CD8-positive, alpha-beta memory T cell (primary cell): Measurements from ENCODE around the gene SPECC1. TPM values are rescaled to one million over a fixed set of nuclear protein-coding genes. Genes with fewer than 3 reads are reported as not detected.

Source experiments
- CTCF ChIA-PET: fragments of 350-600 bp; sonication (Branson Sonifier 250); formaldehyde crosslinking; loops from one replicate; lab custom pipeline; 2021; ENCODE audit warnings: antibody characterized with exemption; lab: Charles Lee
- POLR2A ChIA-PET: fragments of 350-600 bp; sonication (Branson Sonifier 250); formaldehyde crosslinking; loops from one replicate; lab custom pipeline; 2021; ENCODE audit warnings: antibody characterized with exemption; lab: Charles Lee
- DNase-seq, 5 donors: peaks; one replicate each; pipeline versions ENCODE4 v3.0.0 to v3.0.0-alpha.2; 2020 to 2022; ENCODE audit warnings: mixed read lengths in 1 of 5
- H3K27ac ChIP-seq: one replicate; pipeline ENCODE4 v1.7.0; 2013; ENCODE audit warnings: low read depth, mild to moderate bottlenecking, low read length, moderate library complexity
- H3K27me3 ChIP-seq: 2 replicates; pipeline ENCODE4 v1.7.0; 2013; ENCODE audit warnings: low read length, mild to moderate bottlenecking; ENCODE audit not compliant: insufficient read depth, poor library complexity, severe bottlenecking
- H3K36me3 ChIP-seq: 2 replicates; pipeline ENCODE4 v1.7.0; 2013; ENCODE audit warnings: mild to moderate bottlenecking, low read length, moderate library complexity; ENCODE audit not compliant: insufficient read depth
- H3K4me1 ChIP-seq: 2 replicates; pipeline ENCODE4 v1.7.0; 2013; ENCODE audit warnings: mild to moderate bottlenecking, low read length, moderate library complexity; ENCODE audit not compliant: insufficient read depth
- H3K4me3 ChIP-seq: 2 replicates; pipeline ENCODE4 v1.7.0; 2013; ENCODE audit warnings: mild to moderate bottlenecking, low read length
- H3K9me3 ChIP-seq: 2 replicates; pipeline ENCODE4 v1.7.0; 2013; ENCODE audit warnings: mild to moderate bottlenecking, low read length
- H3K27ac Mint-ChIP-seq, 8 donors: one replicate each; pipeline ENCODE4 v1.8.0; 2020 to 2021; ENCODE audit warnings: mixed read lengths in 8 of 8, mild to moderate bottlenecking in 6 of 8, inconsistent platforms in 3 of 8, moderate library complexity in 3 of 8
- H3K27me3 Mint-ChIP-seq, 2 donors: one replicate each; pipeline ENCODE4 v1.8.0; 2020 to 2021; ENCODE audit warnings: mixed read lengths in 2 of 2, mild to moderate bottlenecking in 1 of 2, moderate library complexity in 1 of 2
- H3K36me3 Mint-ChIP-seq, 3 donors: one replicate each; pipeline ENCODE4 v1.8.0; 2020 to 2021; ENCODE audit warnings: mixed read lengths in 3 of 3, inconsistent platforms in 1 of 3, mild to moderate bottlenecking in 1 of 3
- H3K4me1 Mint-ChIP-seq, 3 donors: one replicate each; pipeline ENCODE4 v1.8.0; 2020 to 2021; ENCODE audit warnings: mixed read lengths in 3 of 3, inconsistent platforms in 1 of 3, mild to moderate bottlenecking in 1 of 3
- H3K4me3 Mint-ChIP-seq, 7 donors: one replicate each; pipeline ENCODE4 v1.8.0; 2020 to 2021; ENCODE audit warnings: mixed read lengths in 7 of 7, mild to moderate bottlenecking in 6 of 7, moderate library complexity in 4 of 7, inconsistent platforms in 2 of 7
- H3K9me3 Mint-ChIP-seq, 5 donors: one replicate each; pipeline ENCODE4 v1.8.0; 2020 to 2022; ENCODE audit warnings: mixed read lengths in 5 of 5, mild to moderate bottlenecking in 3 of 5, moderate library complexity in 2 of 5, inconsistent platforms in 1 of 5
- polyA plus RNA-seq: library from polyadenylated mRNA; unstranded; fragments of 300-500 nt; fragmentation: Illumina TruSeq; gene quantifications from one replicate; pipeline ENCODE4 v1.2.3, GENCODE V29; 2021
- total RNA-seq, 2 experiments: library from RNA; stranded (reverse); gene quantifications; one replicate each; pipeline ENCODE4 v1.2.3, GENCODE V29; 2021

Gene SPECC1
- total and polyA plus RNA-seq, 3 experiments from 2014 or later, result 12.5 to 15.9 (median 13.4) TPM

DNA sequence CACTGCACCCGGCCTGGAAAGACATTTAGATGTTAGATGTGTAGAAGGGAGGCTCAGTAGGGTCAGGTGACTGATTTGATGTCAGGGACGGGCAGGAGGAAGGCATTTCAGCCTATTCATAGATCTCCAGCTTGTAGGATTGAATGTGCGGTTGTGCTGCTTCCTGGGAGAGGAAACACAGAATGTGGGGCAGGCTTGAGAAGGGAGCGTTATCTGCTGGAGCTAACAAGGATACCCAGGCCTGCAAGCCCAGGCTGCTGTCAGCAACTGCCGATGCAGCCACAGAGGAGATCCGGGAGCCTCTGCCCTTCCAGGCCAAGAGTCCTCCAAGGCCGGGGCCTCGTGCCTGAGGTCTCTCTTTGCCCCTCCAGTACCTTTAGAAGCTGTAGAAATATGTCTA lies 205.6 kb downstream of the SPECC1 start:
- no peaks in the 10 kb centered on the region for H3K9me3 ChIP-seq
- Mint-ChIP-seq H3K4me3 (no peak overlapping the region), H3K27ac (no peak overlapping the region), H3K9me3 (peaks cover 0 to 2% (median 0%) of the 10 kb centered on the region in 5 donors), H3K27me3 (no peaks in the 10 kb centered on the region), H3K36me3 (peaks cover 0 to 8% (median 1%) of the 10 kb centered on the region in 3 donors), H3K4me1 (no peaks in the 10 kb centered on the region)
- CTCF ChIA-PET, result no interaction called here
- H3K4me1 ChIP-seq, result no peaks in the 10 kb centered on the region
- H3K27me3 ChIP-seq, result no peaks in the 10 kb centered on the region
- no peak overlapping the region for H3K4me3 ChIP-seq
- H3K36me3 ChIP-seq, result no peaks in the 10 kb centered on the region
- POLR2A ChIA-PET, result no interaction called here
- no peak for DNase-seq
- H3K27ac ChIP-seq, result no peak overlapping the region

DNA sequence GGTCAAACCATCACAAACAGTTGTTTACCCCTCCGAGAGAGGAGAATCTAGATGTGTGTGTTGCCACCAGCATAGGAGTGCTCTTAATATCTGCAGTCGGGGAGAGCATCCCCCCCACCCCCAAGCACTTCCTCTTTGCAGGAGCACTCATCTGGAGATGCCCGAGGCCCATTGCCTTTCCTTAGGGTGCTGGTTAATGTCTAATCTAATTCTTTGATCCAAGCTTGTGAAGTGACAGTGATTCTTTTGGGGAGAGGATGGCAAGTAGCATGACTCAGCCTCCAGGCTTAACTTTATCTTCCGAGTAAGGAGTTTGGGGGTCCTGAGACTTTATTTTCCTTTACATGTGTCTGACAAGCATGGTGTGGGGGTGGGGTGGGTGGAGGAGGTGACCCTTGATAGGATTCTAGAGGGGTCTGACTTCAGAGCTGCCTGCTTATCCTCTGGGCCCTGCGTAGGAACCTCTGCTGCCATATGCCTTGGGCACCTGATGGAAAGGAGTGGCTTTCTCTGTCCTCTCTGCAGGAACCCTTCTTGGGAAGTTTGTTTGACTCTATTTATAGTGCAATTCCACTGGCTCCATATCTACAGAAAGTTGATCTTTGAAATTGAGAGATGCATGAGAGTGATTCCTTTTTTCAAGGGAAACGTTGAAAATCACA lies 207.1 kb downstream of the SPECC1 start:
- H3K4me1 Mint-ChIP-seq, result no peaks in the 10 kb centered on the region
- ChIA-PET POLR2A (no interaction called here), CTCF (interaction anchor here (1.0 kb wide), 1 partner anchor 11 kb away, joined by 3 read pairs; no protein-coding TSS in a partner anchor)
- H3K4me3 Mint-ChIP-seq, result no peak overlapping the region
- Histone ChIP-seq H3K27ac (no peak overlapping the region), H3K27me3 (no peaks in the 10 kb centered on the region), H3K9me3 (no peaks in the 10 kb centered on the region), H3K4me1 (no peaks in the 10 kb centered on the region), H3K36me3 (no peaks in the 10 kb centered on the region), H3K4me3 (no peak overlapping the region)
- H3K27ac Mint-ChIP-seq, result peak overlapping the region in 1 of 8 donors; percentile 9
- DNase-seq, result no peak
- H3K27me3 Mint-ChIP-seq, result no peaks in the 10 kb centered on the region
- peaks cover 0 to 2% (median 0%) of the 10 kb centered on the region in 5 donors for H3K9me3 Mint-ChIP-seq
- H3K36me3 Mint-ChIP-seq, result peaks cover 0 to 8% (median 1%) of the 10 kb centered on the region in 3 donors

DNA sequence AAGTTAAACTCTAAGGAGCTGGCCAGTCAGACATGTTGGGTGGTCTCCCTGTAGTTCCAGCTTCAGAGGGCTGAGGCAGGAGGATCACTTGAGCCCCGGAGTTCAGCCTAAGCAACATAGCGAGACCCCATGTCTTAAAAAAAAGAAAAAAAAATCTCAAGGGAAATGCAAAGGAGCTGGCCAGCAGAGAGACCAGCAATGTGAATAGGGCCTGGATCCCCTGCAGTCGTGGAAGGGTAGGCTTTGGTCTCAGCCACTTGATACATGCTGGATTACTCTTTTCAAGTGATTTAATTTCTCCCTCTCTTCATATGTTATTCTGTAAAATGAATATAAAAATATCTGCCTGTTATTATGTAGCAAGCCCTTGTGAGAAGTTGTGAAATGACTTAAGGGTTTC lies 207.7 kb downstream of the SPECC1 start:
- no peaks in the 10 kb centered on the region for H3K27me3 Mint-ChIP-seq
- no peak overlapping the region for H3K4me3 Mint-ChIP-seq
- no peaks in the 10 kb centered on the region for H3K27me3 ChIP-seq
- H3K9me3 ChIP-seq, result no peaks in the 10 kb centered on the region
- ChIA-PET CTCF (interaction anchor here (0.9 to 1.0 kb wide), 2 partner anchors 10 to 53 kb away, joined by 3 read pairs; no protein-coding TSS in a partner anchor), POLR2A (no interaction called here)
- no peaks in the 10 kb centered on the region for H3K36me3 ChIP-seq
- no peak overlapping the region for H3K27ac ChIP-seq
- no peaks in the 10 kb centered on the region for H3K4me1 Mint-ChIP-seq
- H3K27ac Mint-ChIP-seq, result no peak overlapping the region
- no peak overlapping the region for H3K4me3 ChIP-seq
- no peak for DNase-seq
- H3K36me3 Mint-ChIP-seq, result peaks cover 0 to 6% (median 1%) of the 10 kb centered on the region in 3 donors
- peaks cover 0 to 2% (median 0%) of the 10 kb centered on the region in 5 donors for H3K9me3 Mint-ChIP-seq
- H3K4me1 ChIP-seq, result no peaks in the 10 kb centered on the region

DNA sequence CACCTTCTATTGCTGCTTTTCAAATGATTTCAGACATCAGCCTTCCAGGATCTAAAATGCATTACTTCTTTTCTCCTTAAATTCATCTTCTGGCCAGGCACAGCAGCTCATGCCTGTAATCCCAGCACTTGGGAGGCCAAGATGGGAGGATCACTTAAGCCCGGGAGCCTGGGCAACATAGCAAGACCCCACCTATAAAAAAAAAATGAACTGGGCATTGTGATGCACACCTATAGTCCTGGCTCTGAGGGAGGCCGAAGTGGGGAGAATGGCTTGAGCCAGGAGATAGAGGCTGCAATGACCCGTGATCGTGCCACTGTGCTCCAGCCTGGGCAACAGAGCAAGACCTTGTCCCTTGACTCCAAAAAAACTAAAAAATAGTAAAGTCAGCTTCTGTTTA lies 208.5 kb downstream of the SPECC1 start:
- Mint-ChIP-seq H3K36me3 (no peaks in the 10 kb centered on the region), H3K9me3 (no peaks in the 10 kb centered on the region), H3K27ac (no peak overlapping the region), H3K27me3 (no peaks in the 10 kb centered on the region), H3K4me1 (no peaks in the 10 kb centered on the region), H3K4me3 (no peak overlapping the region)
- Histone ChIP-seq H3K27ac (no peak overlapping the region), H3K4me1 (no peaks in the 10 kb centered on the region), H3K27me3 (no peaks in the 10 kb centered on the region), H3K9me3 (no peaks in the 10 kb centered on the region), H3K36me3 (no peaks in the 10 kb centered on the region), H3K4me3 (no peak overlapping the region)
- POLR2A ChIA-PET, result no interaction called here
- CTCF ChIA-PET, result interaction anchor here (0.9 kb wide), 1 partner anchor 53 kb away, joined by 3 read pairs; no protein-coding TSS in a partner anchor
- DNase-seq, result no peak

DNA sequence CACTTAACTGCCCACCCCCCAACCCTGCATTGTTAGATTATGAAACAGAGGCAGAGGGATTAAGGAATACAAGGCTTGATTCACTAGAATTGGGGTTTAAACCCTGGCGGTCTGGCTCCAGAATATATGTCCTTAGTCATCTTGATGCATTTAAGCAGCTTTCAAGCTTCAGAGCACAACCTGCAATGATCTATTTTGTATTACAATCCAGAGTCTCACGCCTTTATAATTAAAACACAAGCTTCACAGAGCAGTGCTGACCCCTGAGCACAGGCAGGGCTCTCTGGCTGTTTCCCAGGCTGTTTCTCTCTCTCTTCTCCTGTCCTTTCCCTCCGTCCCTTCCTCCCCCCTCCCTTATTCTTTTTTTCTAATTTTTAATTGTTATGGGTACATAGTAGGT lies 209.1 kb downstream of the SPECC1 start:
- ChIA-PET POLR2A (no interaction called here), CTCF (no interaction called here)
- no peak overlapping the region for H3K4me3 Mint-ChIP-seq
- Histone ChIP-seq H3K4me3 (no peak overlapping the region), H3K4me1 (no peaks in the 10 kb centered on the region), H3K36me3 (no peaks in the 10 kb centered on the region), H3K27me3 (no peaks in the 10 kb centered on the region), H3K27ac (no peak overlapping the region), H3K9me3 (no peaks in the 10 kb centered on the region)
- H3K27ac Mint-ChIP-seq, result no peak overlapping the region
- no peaks in the 10 kb centered on the region for H3K27me3 Mint-ChIP-seq
- H3K36me3 Mint-ChIP-seq, result no peaks in the 10 kb centered on the region
- no peaks in the 10 kb centered on the region for H3K9me3 Mint-ChIP-seq
- DNase-seq, result no peak
- no peaks in the 10 kb centered on the region for H3K4me1 Mint-ChIP-seq

DNA sequence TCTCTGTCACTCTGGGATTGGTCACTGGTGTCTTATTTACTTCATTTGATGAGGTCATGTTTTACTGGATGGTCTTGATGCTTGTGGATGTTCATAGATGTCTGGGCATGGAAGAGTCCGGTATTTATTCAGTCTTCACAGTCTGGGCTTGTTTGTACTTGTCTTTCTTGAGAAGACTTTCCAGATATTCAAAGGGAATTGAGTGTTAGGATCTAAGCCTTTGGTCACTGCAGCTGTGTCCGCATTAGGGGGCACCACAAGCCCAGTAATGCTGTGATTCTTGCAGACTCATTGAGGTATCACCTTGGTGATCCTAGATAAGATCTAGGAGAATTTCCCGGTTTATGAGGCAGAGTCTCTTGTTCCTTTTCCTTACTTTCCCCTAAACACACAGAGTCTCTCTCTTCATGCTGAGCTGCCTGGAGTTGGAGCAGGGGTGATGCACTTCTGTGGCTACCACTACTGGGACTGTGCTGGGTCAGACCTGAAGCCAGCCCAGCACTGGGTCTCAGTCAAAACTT lies 214.7 kb downstream of the SPECC1 start:
- H3K27ac ChIP-seq, result no peak overlapping the region
- H3K36me3 ChIP-seq, result no peaks in the 10 kb centered on the region
- H3K4me3 ChIP-seq, result no peak overlapping the region
- no peak overlapping the region for H3K4me3 Mint-ChIP-seq
- H3K27me3 ChIP-seq, result no peaks in the 10 kb centered on the region
- peaks cover 0 to 8% (median 4%) of the 10 kb centered on the region in 3 donors for H3K36me3 Mint-ChIP-seq
- H3K27me3 Mint-ChIP-seq, result no peaks in the 10 kb centered on the region
- H3K9me3 Mint-ChIP-seq, result no peaks in the 10 kb centered on the region
- ChIA-PET POLR2A (no interaction called here), CTCF (interaction anchor here (0.8 to 1.7 kb wide), 3 partner anchors 9 to 231 kb away, joined by 3 to 5 read pairs (median 4); no protein-coding TSS in a partner anchor)
- DNase-seq, result no peak
- H3K9me3 ChIP-seq, result no peaks in the 10 kb centered on the region
- H3K4me1 Mint-ChIP-seq, result peaks cover 0 to 6% (median 0%) of the 10 kb centered on the region in 3 donors
- H3K27ac Mint-ChIP-seq, result peak overlapping the region in 1 of 8 donors; percentile 41
- H3K4me1 ChIP-seq, result peaks cover 7% of the 10 kb centered on the region

DNA sequence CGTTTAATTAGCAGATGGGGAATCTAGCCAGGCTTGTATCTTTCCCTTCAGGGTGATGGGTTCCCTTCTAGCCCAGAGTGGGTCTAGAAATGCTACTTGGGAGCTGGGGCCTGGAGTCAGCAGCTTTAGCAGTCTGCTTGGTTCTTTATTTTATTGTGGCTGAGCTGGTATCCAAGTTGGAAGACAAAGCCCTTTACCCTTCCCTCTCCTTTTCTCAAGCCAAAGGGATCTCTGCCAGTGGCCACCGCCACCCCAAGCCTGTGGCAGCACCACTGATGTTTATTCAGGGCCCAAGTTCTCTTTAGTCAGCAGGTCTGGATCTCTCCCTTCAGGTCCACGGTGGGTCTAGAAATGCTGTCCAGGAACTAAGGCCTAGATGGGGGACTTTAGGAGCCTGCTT lies 215.2 kb downstream of the SPECC1 start:
- CTCF ChIA-PET, result interaction anchor here (0.8 kb wide), 1 partner anchor 97 kb away, joined by 3 read pairs; no protein-coding TSS in a partner anchor
- no peak overlapping the region for H3K4me3 Mint-ChIP-seq
- POLR2A ChIA-PET, result no interaction called here
- peaks cover 0 to 6% (median 0%) of the 10 kb centered on the region in 3 donors for H3K4me1 Mint-ChIP-seq
- Histone ChIP-seq H3K4me3 (no peak overlapping the region), H3K27me3 (no peaks in the 10 kb centered on the region), H3K4me1 (peaks cover 7% of the 10 kb centered on the region), H3K36me3 (no peaks in the 10 kb centered on the region), H3K9me3 (no peaks in the 10 kb centered on the region), H3K27ac (no peak overlapping the region)
- H3K27ac Mint-ChIP-seq, result no peak overlapping the region
- H3K36me3 Mint-ChIP-seq, result peaks cover 0 to 9% (median 4%) of the 10 kb centered on the region in 3 donors
- H3K27me3 Mint-ChIP-seq, result no peaks in the 10 kb centered on the region
- H3K9me3 Mint-ChIP-seq, result no peaks in the 10 kb centered on the region
- DNase-seq, result no peak
